ENCODE results near the gene NPFF.
A peak's percentile ranks its signal among the peaks of the same experiment; 100 is the strongest.

DNA sequence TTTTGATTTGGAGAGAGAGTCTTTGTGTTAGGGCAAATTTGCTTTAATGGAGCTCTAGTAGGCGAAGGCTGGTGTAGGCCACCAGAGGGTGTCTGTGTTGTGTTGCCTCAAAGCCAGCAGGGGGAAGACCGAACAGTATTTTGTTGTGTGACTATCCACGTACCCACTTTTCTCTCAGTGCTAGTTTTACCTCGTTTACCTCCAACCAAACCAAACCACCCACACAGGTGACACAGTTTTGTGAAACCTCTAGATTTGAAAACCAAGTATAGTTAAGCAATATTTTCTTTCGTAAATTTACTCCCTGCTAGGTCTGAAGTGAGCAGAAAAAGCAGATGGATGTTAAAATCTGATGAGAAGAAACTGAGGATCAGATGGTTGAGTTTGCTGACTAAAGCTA is 36.3 kb upstream of the NPFF start:
- TF ChIP-seq, protein P1, sequence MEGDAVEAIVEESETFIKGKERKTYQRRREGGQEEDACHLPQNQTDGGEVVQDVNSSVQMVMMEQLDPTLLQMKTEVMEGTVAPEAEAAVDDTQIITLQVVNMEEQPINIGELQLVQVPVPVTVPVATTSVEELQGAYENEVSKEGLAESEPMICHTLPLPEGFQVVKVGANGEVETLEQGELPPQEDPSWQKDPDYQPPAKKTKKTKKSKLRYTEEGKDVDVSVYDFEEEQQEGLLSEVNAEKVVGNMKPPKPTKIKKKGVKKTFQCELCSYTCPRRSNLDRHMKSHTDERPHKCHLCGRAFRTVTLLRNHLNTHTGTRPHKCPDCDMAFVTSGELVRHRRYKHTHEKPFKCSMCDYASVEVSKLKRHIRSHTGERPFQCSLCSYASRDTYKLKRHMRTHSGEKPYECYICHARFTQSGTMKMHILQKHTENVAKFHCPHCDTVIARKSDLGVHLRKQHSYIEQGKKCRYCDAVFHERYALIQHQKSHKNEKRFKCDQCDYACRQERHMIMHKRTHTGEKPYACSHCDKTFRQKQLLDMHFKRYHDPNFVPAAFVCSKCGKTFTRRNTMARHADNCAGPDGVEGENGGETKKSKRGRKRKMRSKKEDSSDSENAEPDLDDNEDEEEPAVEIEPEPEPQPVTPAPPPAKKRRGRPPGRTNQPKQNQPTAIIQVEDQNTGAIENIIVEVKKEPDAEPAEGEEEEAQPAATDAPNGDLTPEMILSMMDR (IDR thresholded peaks at IDR 0.05): peak; percentile 31 to 91 (median 87)
- TF ChIP-seq POLR2A (IDR thresholded peaks at IDR 0.05): no peak

Data from esophagus squamous epithelium (tissue), 4 donors.